ENCODE results near the gene FMO1. TPM values are rescaled to one million over a fixed set of nuclear protein-coding genes. Genes with fewer than 3 reads are reported as not detected.

Gene FMO1
- not detected for polyA plus RNA-seq

GRCh38 chr1:171248302-171248701, at the start of gene FMO1:
Gene FMO1 (plus strand): TSS chr1:171248494. CDS start chr1:171258088, 9,594 bp downstream.
- H3K27ac Mint-ChIP-seq: no peak within 1 kb of the TSS
- peaks cover 2% of the 10 kb centered on the region for H3K36me3 Mint-ChIP-seq

GRCh38 chr1:171204296-171204695, 44.0 kb upstream of the FMO1 start:
- no peaks in the 10 kb centered on the region for H3K4me1 Mint-ChIP-seq
- peaks cover 2% of the 10 kb centered on the region for H3K27me3 Mint-ChIP-seq
- H3K9me3 Mint-ChIP-seq: no peaks in the 10 kb centered on the region
- no peak overlapping the region for H3K27ac Mint-ChIP-seq
- peaks cover 2% of the 10 kb centered on the region for H3K36me3 Mint-ChIP-seq
- H3K4me3 Mint-ChIP-seq: no peak overlapping the region

More at GRCh38 chr1:171248302-171248701, at the start of gene FMO1:
- no peaks in the 10 kb centered on the region for H3K9me3 Mint-ChIP-seq
- peaks cover 28% of the 10 kb centered on the region for H3K27me3 Mint-ChIP-seq
- no peak within 1 kb of the TSS for H3K4me3 Mint-ChIP-seq
- peaks cover 9 to 16% (median 11%) of the 10 kb centered on the region in 3 donors for H3K4me1 Mint-ChIP-seq

- no peak overlapping the region for H3K4me3 Mint-ChIP-seq
- H3K4me1 Mint-ChIP-seq: no peaks in the 10 kb centered on the region
These were observed 41.9 kb upstream of the FMO1 start for GRCh38 chr1:171206204-171206977.

GRCh38 chr1:171206978-171207355, 41.3 kb upstream of the FMO1 start:
- Mint-ChIP-seq H3K4me1 (no peaks in the 10 kb centered on the region), H3K27ac (no peak overlapping the region), H3K27me3 (peaks cover 2% of the 10 kb centered on the region), H3K9me3 (no peaks in the 10 kb centered on the region), H3K36me3 (peaks cover 2% of the 10 kb centered on the region), H3K4me3 (no peak overlapping the region)

More at GRCh38 chr1:171206204-171206977, 41.9 kb upstream of the FMO1 start:
- Mint-ChIP-seq H3K9me3 (no peaks in the 10 kb centered on the region), H3K27ac (no peak overlapping the region), H3K27me3 (peaks cover 2% of the 10 kb centered on the region), H3K36me3 (peaks cover 2% of the 10 kb centered on the region)

GRCh38 chr1:171207377-171207776, 40.9 kb upstream of the FMO1 start:
- Mint-ChIP-seq H3K4me1 (no peaks in the 10 kb centered on the region), H3K9me3 (no peaks in the 10 kb centered on the region), H3K36me3 (peaks cover 2% of the 10 kb centered on the region), H3K27me3 (peaks cover 2% of the 10 kb centered on the region), H3K27ac (no peak overlapping the region), H3K4me3 (no peak overlapping the region)

- Mint-ChIP-seq H3K27me3 (peaks cover 2% of the 10 kb centered on the region), H3K4me1 (peaks cover 0 to 3% (median 0%) of the 10 kb centered on the region in 3 donors), H3K9me3 (no peaks in the 10 kb centered on the region), H3K4me3 (no peak overlapping the region), H3K27ac (no peak overlapping the region), H3K36me3 (peaks cover 1% of the 10 kb centered on the region)
These were observed 37.9 kb upstream of the FMO1 start for GRCh38 chr1:171210355-171210754.

- H3K27me3 Mint-ChIP-seq: no peaks in the 10 kb centered on the region
- no peak overlapping the region for H3K27ac Mint-ChIP-seq
- H3K9me3 Mint-ChIP-seq: no peaks in the 10 kb centered on the region
- no peak overlapping the region for H3K4me3 Mint-ChIP-seq
- peaks cover 0 to 3% (median 0%) of the 10 kb centered on the region in 3 donors for H3K4me1 Mint-ChIP-seq
- H3K36me3 Mint-ChIP-seq: no peaks in the 10 kb centered on the region
These were observed 35.5 kb upstream of the FMO1 start for GRCh38 chr1:171212607-171213351.

- H3K9me3 Mint-ChIP-seq: no peaks in the 10 kb centered on the region
- no peak overlapping the region for H3K4me3 Mint-ChIP-seq
- no peaks in the 10 kb centered on the region for H3K27me3 Mint-ChIP-seq
- H3K36me3 Mint-ChIP-seq: no peaks in the 10 kb centered on the region
- no peak overlapping the region for H3K27ac Mint-ChIP-seq
- peaks cover 0 to 3% (median 0%) of the 10 kb centered on the region in 3 donors for H3K4me1 Mint-ChIP-seq
These were observed 34.5 kb upstream of the FMO1 start for GRCh38 chr1:171213559-171214454.

- Mint-ChIP-seq H3K4me3 (no peak overlapping the region), H3K4me1 (peaks cover 0 to 3% (median 0%) of the 10 kb centered on the region in 3 donors)
These were observed 30.4 kb upstream of the FMO1 start for GRCh38 chr1:171217658-171218443.

GRCh38 chr1:171218661-171219060, 29.6 kb upstream of the FMO1 start:
- no peaks in the 10 kb centered on the region for H3K9me3 Mint-ChIP-seq
- no peak overlapping the region for H3K4me3 Mint-ChIP-seq
- H3K27me3 Mint-ChIP-seq: no peaks in the 10 kb centered on the region
- peaks cover 0 to 1% (median 0%) of the 10 kb centered on the region in 3 donors for H3K4me1 Mint-ChIP-seq
- no peak overlapping the region for H3K27ac Mint-ChIP-seq
- no peaks in the 10 kb centered on the region for H3K36me3 Mint-ChIP-seq

More at GRCh38 chr1:171217658-171218443, 30.4 kb upstream of the FMO1 start:
- no peaks in the 10 kb centered on the region for H3K9me3 Mint-ChIP-seq
- H3K27ac Mint-ChIP-seq: no peak overlapping the region
- H3K27me3 Mint-ChIP-seq: no peaks in the 10 kb centered on the region
- no peaks in the 10 kb centered on the region for H3K36me3 Mint-ChIP-seq

- H3K4me1 Mint-ChIP-seq: peaks cover 0 to 1% (median 1%) of the 10 kb centered on the region in 3 donors
- H3K4me3 Mint-ChIP-seq: no peak overlapping the region
- no peaks in the 10 kb centered on the region for H3K36me3 Mint-ChIP-seq
- no peaks in the 10 kb centered on the region for H3K9me3 Mint-ChIP-seq
- H3K27me3 Mint-ChIP-seq: no peaks in the 10 kb centered on the region
- H3K27ac Mint-ChIP-seq: no peak overlapping the region
These were observed 28.8 kb upstream of the FMO1 start for GRCh38 chr1:171219346-171220080.

GRCh38 chr1:171220081-171220420, 28.2 kb upstream of the FMO1 start:
- Mint-ChIP-seq H3K27me3 (no peaks in the 10 kb centered on the region), H3K27ac (no peak overlapping the region), H3K9me3 (no peaks in the 10 kb centered on the region), H3K4me3 (no peak overlapping the region), H3K4me1 (peaks cover 0 to 1% (median 1%) of the 10 kb centered on the region in 3 donors), H3K36me3 (no peaks in the 10 kb centered on the region)

- Mint-ChIP-seq H3K36me3 (no peaks in the 10 kb centered on the region), H3K4me3 (no peak overlapping the region), H3K27me3 (no peaks in the 10 kb centered on the region), H3K4me1 (peaks cover 0 to 1% (median 1%) of the 10 kb centered on the region in 3 donors), H3K27ac (no peak overlapping the region), H3K9me3 (no peaks in the 10 kb centered on the region)
These were observed 27.7 kb upstream of the FMO1 start for GRCh38 chr1:171220581-171221054.

Data from IgD-negative memory B cell (primary cell).